Putamen (tissue), 1 donor: ENCODE data around the gene SPHK2.
"Not testable (repeated sequence)": the region's sequence is repeated elsewhere in the genome, so short reads cannot be mapped to it uniquely, and the experiment has no call there.

ENCODE experiments used
- DNase-seq: peaks from one replicate; pipeline ENCODE4 v3.0.0-alpha.2; 2016; ENCODE audit warnings: low spot score

SPHK2 gene

DNA sequence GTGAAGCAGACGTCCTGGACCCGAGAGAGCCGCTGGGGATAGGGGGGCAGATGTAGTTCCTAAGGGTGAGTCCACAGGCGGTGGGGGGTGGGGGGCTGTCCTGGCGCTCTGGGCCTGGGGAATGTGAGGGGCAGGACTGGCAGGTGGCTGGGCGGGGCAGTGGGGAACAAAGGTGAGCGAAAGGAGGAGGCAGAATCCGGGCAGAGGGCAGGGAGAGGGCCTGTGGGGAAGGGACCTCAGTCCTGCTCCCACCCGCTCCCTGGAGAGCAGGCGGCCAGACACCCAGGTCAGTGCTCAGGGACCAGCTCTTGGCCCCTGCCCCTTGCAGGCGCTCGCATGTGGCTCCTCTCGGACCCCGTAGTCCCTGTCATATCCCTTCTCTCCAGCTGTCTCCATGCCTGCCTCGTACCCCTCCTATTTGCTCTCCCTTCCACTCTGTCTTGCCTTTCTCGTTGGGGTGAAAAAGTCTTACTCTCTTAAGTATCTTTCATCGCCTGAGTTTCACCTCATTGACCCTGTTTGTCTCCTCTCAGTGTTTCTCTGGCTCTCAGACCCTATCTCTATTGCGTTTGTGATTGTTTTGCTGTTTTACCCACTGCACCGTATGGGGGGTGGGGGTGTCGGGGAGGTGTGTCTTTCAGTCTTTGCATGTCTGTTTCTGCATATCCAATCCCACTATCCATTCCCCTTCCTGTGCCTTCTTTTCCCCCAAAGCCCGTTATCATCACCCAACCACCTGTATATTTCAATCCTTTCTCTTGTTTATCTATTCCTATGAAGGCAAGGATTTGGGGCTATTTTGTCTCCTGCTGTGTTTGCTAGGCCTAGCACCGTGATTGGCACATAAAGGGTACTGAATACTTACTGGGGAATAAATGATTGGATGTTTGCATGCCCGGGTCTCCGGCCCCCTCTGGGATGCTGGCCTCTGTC lies 5.8 kb downstream of the SPHK2 start:
- DNase-seq = no peak

- DNase-seq = no peak
These were observed 6.6 kb downstream of the SPHK2 start for GRCh38 chr19:48625891-48626327.

GRCh38 chr19:48627201-48627864 lies 8.0 kb downstream of the SPHK2 start:
- no peak for DNase-seq

- DNase-seq = no peak
These were observed 8.6 kb downstream of the SPHK2 start for GRCh38 chr19:48627865-48628314.

GRCh38 chr19:48628486-48629296 lies 9.4 kb downstream of the SPHK2 start:
- DNase-seq = no peak

DNA sequence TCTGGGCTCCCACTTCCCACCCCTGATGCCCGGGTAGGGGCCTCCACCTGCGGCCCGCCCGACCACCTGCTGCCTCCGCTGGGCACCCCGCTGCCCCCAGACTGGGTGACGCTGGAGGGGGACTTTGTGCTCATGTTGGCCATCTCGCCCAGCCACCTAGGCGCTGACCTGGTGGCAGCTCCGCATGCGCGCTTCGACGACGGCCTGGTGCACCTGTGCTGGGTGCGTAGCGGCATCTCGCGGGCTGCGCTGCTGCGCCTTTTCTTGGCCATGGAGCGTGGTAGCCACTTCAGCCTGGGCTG lies 9.9 kb downstream of the SPHK2 start:
- DNase-seq = no peak

- DNase-seq = no peak
These were observed 10.4 kb downstream of the SPHK2 start for GRCh38 chr19:48629599-48630295.

DNA sequence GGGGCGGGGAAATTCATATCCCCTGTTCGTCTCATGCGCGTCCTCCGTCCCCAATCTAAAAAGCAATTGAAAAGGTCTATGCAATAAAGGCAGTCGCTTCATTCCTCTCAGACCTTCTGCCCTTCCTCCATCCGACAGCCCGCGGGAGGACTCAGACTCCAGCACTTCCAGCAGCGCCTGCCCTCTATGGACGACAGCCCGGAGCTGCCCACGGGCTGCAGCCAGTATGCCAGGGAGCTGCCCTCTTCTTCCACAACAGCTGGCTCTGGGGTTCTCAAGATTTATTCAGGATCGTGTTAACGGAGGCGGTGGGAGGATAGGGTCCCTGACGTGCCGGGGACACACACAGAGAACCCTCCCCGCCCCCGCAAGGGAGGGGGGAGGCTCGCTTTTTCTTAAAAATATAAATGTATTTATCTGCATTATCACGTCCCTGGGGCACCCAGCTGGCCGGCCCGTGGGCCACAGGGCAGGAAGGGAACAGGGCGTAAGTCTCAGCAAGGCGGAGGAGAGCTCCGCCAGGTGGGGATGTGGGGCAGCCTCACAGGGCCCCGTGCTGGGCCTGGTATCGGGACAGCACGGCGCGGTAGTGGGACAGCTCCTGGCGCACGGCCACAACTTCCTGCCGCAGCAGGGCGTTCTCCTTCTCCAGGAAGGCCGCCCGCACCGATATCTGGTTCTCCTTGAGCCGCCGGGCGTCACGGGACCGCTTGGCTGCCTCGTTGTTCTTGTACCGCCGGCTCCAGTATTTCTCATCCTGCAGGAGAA lies 11.2 kb downstream of the SPHK2 start:
- no peak for DNase-seq

- DNase-seq = no peak
These were observed 11.9 kb downstream of the SPHK2 start for GRCh38 chr19:48631225-48631624.

- not testable (repeated sequence) for DNase-seq
These were observed 13.0 kb downstream of the SPHK2 start for GRCh38 chr19:48632286-48632685.

GRCh38 chr19:48632692-48633147 lies 13.4 kb downstream of the SPHK2 start:
- no peak for DNase-seq

GRCh38 chr19:48633148-48634035 lies 14.1 kb downstream of the SPHK2 start:
- no peak for DNase-seq

GRCh38 chr19:48634036-48634342 lies 14.7 kb downstream of the SPHK2 start:
- no peak for DNase-seq

GRCh38 chr19:48634424-48635262 lies 15.3 kb downstream of the SPHK2 start:
- peak; percentile 94 for DNase-seq

- DNase-seq = no peak
These were observed 16.1 kb downstream of the SPHK2 start for GRCh38 chr19:48635263-48635965.

DNA sequence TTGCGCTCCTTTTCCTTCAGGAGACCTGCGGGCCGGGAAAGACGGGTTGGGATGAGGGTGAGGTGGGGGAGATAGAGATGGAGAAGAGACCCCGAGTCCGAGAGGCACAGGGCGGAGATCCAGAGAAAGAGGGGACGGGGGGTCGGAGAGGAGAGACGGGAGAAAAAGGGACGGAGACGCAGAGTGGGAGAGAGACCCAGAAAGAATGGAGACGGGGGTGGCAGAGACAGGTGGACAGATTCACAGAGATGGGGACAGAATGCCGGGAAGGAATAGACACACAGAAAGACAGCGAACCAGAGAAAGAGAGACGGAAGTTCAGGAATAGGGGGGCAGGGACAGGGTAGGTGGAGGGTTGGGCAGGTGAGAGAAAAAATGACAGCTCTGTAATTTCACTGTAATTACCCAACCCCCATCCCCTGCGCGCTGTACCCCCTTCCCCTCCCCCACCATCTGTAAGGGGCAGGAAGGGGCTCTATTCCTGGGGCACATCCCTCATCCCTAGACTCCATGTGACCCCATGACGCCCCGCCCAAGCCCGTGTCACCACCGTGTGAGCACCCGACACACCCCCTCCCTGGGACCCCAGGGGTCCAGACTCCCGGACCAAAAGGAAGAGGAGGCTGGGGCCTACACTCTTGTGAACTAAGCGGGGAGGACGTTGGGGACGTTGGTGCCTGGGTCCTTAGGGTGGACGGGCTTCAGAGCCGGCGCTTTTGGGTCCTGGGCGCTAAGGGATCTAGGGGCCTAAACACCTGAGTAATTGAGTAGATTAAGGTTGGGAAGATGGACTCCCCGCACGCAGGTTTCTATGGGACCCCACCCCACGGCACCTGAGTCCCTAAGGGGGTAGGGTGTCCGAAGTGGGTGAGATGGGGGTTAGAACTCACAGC lies 16.9 kb downstream of the SPHK2 start:
- no peak for DNase-seq

GRCh38 chr19:48636859-48637448 lies 17.6 kb downstream of the SPHK2 start, which contains the start of gene DBP:
TSS of gene DBP (minus strand) at chr19:48637379. CDS start at chr19:48636994, 385 bp downstream.
- no peak for DNase-seq
